GM12865 (cell line): ENCODE data around the gene EIF2AK2.

Experiments
- DNase-seq: peaks from one replicate; pipeline ENCODE4 v3.0.0; 2010; ENCODE audit warnings: low read depth
- H3K4me3 ChIP-seq: 2 replicates; pipeline ENCODE4 v1.5.1; 2011; ENCODE audit warnings: mild to moderate bottlenecking, low read depth, low read length, control low read depth
- TF ChIP-seq, protein P1 (sequence below): IDR thresholded peaks from 2 replicates; pipeline ENCODE4 v1.5.1; 2011; ENCODE audit warnings: low read length, control low read depth, low read depth, inconsistent platforms; ENCODE audit not compliant: insufficient read depth; ENCODE audit errors: missing control alignments

Gene EIF2AK2

DNA sequence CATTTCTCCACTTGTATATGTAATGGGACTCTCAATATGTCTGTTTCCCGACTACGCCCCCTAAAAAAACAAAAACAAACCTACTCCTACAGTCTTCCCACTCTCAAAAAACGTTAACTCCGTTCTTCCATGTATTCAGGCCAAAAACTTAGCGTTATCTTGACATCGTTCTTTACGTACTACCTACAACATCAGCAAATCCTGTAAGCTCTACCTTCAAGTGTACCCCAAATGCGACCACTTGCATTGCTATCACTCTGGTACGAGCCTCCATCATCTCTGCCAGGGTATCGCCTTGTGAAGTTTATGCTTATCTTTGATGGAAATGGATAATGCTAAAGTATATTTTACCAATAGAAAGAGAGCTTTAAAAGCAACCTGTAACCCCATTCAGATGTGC, 72.0 kb downstream of the EIF2AK2 start:
- TF ChIP-seq, protein P1, sequence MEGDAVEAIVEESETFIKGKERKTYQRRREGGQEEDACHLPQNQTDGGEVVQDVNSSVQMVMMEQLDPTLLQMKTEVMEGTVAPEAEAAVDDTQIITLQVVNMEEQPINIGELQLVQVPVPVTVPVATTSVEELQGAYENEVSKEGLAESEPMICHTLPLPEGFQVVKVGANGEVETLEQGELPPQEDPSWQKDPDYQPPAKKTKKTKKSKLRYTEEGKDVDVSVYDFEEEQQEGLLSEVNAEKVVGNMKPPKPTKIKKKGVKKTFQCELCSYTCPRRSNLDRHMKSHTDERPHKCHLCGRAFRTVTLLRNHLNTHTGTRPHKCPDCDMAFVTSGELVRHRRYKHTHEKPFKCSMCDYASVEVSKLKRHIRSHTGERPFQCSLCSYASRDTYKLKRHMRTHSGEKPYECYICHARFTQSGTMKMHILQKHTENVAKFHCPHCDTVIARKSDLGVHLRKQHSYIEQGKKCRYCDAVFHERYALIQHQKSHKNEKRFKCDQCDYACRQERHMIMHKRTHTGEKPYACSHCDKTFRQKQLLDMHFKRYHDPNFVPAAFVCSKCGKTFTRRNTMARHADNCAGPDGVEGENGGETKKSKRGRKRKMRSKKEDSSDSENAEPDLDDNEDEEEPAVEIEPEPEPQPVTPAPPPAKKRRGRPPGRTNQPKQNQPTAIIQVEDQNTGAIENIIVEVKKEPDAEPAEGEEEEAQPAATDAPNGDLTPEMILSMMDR: no peak
- peak overlapping the region; percentile 62 for H3K4me3 ChIP-seq
- DNase-seq: no peak

GRCh38 chr2:37083873-37084794, 72.6 kb downstream of the EIF2AK2 start, which contains the start of the genes GPATCH11 and HEATR5B:
TSS of gene GPATCH11 (plus strand) at chr2:37084518. CDS start at chr2:37088382, 3,864 bp downstream.
TSS of gene HEATR5B (minus strand) at chr2:37084372. CDS start at chr2:37083414, 958 bp downstream.
- DNase-seq: peak; percentile 97
- TF ChIP-seq, protein P1: no peak
- H3K4me3 ChIP-seq: peak within 1 kb of the TSS; percentile 62

GRCh38 chr2:37080689-37081088, 76.1 kb downstream of the EIF2AK2 start:
- TF ChIP-seq, protein P1: no peak
- H3K4me3 ChIP-seq: no peak overlapping the region
- no peak for DNase-seq

DNA sequence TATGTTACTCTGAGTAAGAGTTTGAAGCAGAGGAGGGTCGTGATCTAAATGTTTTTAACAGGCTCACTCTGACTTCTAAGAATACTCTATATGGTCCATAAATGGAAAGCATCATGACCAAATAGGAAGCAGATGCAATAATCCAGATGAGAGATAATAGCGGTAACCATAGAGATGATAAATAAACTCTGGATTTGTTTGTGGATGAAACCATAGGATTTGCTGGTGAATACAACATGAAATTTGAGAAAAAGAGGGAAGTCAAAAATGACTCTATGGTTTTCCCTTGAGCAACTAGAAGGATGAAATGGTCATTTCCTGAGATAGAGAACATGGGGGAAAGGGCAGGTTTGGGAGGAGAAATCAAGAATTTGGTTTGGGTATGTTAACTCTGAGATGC, 76.5 kb downstream of the EIF2AK2 start:
- TF ChIP-seq, protein P1: no peak
- no peak for DNase-seq
- H3K4me3 ChIP-seq: no peak overlapping the region

DNA sequence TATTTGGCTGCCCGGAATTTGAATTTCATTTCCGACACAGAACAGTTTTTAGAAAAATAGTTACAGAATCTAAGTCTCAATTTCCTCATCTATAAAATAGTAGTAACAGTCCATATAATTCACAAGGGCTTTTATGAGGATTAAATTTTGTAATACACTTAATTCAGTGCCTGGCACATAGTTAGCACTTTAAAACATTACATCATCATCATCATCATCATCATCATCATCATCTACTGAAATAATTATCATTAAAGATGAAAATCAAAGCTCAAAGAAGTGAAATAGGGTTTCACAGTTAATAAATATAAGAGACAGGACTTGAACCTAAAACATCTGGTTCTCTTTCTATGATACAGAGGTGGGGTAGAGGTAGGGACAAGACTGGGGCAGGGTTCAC, 85.8 kb downstream of the EIF2AK2 start:
- no peak overlapping the region for H3K4me3 ChIP-seq
- DNase-seq: no peak
- TF ChIP-seq, protein P1: no peak

DNA sequence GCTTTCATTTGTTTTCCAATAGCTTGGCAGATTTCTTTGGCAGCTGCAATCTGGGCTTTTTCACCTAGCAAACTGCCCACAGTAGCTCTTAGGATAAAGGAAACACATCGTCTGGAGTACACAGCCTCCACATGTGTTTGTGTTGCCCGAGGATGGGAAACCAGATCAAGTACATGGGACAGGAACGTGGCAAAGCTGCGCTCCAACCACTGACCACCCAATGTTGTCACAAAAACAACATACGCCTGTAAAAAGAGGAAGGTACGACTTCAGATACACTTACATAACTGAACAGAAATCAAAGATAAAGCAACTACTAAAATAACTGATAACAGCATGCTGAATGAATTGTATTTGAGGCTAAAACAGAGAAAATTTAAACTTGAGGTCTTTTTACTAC, 88.1 kb downstream of the EIF2AK2 start:
- TF ChIP-seq, protein P1: no peak
- DNase-seq: no peak
- H3K4me3 ChIP-seq: no peak overlapping the region
